HG03469 (cell line): ENCODE measurements around the gene AGAP1.

ENCODE experiments used
- ATAC-seq: cut with Tn5 transposase; IDR thresholded peaks from one replicate; pipeline ENCODE4 v1.9.1; 2021; ENCODE audit warnings: mild to moderate bottlenecking, moderate library complexity, moderate number of reproducible peaks; ENCODE audit not compliant: unreplicated experiment

Gene AGAP1

DNA sequence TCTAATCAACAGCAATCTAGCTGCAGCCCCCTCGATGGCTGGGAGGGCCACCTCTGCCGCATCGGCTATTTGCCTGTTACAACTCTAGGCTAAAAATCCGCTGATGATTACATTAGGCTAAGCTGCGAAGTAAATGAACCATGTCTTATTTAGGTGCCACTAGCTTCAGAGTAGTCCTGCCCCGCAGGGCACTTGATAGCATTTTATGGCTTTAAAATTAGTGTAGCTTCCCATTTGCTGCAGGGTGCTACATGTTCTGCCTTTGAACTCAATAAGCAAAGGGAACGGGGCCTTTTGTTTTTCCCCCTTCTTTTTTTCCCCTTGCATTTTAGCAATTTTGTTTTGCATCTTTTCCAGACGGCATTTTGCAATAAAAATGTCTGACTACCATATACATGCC, 404.1 kb downstream of the AGAP1 start:
- no peak for ATAC-seq

DNA sequence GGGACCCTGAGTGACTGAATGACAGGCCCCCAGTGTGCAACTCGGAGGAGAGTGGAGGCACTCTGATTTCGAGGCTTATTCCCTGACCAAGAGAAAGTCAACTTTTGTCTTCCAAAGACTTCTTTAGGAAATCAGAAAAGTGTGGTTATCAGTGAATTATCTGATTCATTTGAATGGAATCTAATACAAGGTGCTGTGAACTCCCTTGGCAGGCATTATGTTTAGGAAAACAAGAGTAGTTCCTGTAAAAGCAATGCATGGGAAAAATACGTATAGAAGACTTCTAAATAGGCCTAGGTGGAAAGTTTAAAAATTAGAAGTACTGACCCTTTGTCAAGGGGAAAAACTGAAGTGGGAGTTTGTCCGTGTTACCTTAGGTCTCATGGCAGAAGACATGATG, 404.9 kb downstream of the AGAP1 start:
- ATAC-seq = no peak

DNA sequence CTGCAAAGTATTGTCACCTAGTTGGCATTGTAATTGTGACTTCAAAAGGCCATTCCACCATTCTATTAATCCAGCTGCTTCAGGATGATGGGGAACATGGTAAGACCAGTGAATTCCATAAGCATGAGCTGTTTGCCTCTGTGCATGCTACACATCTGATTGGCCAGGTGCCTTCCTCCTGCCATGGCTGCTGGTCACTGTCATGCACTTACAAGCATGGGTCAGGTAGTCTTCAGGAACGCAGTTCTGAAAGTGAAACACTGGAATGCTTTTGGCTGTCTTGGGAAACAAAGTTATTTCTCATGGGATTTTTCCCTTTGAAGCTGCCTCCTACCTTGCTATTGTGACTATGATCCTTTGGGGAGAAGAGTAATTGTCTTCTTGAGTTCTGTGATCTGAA, 406.8 kb downstream of the AGAP1 start:
- ATAC-seq = no peak

DNA sequence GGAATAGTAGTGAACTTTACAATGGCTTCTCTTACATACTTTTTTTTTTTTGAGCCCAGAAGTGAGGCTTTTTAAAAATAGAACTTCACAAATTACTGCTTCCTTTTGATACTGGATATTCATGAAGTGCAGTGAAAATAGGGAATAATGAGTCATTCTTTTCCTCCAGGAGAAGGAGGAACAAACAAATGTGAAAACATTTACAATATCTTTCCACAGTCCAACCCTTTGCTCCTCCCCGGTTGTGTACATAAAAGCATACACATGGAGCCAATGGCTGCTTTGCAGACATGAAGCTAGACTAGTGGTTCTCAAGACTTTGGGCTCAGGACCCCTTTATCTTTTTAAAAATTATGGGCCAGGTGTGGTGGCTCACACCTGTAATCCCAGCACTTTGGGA, 407.4 kb downstream of the AGAP1 start:
- no peak for ATAC-seq

DNA sequence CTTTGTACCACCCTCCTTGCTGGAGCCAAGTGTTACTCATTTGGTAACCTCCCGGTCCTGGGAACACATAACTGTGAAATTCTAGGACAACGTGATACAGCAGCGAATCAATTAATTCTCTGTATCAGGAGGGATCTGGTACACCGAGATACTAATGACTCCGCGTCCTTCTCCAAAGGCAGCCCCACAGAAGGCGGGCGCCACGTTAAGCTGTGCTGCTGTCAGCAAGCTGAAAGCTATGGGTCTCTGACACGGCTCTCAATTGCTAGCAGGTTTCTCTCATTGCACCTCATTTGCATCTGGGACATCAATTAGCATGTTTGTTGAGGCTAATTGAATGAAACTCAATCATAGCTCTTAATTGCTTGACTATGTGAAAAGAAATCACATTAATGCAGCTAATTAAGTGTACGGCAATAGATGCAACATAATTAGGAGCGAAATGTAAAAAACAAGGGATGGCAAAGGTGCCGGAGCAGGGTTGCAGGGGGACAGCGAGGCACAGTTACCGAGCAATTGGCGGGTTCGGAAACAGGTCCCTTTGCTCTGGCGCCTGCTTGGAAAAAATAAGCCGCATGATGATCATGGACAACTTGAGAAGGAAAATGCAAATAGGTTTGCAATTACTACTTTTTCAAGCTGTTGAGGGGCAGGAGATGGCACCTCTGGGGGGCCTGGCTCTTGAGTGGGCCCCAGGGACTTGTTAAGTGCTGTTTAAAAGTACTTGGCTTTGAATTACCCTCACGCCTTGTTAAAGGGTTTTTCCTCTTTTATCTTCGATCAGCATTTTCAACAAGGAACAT, 410.1 kb downstream of the AGAP1 start:
- no peak for ATAC-seq

DNA sequence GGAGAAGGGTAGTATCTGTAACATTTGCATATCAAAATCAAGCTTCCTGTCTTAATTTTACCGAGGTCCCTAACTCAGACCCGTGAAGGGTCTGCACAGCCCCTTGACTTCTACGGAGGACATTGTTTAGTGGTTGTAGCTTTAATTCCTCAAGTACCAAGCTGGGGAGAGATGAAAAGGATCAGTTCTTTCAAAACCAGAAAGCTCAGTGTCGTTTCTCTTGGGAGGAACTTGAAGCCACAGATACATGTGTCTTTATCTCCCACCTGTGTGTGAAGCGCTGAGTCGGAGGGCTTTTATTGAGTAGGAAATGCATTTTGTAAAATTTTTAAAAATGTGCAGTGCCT, 410.7 kb downstream of the AGAP1 start:
- no peak for ATAC-seq

DNA sequence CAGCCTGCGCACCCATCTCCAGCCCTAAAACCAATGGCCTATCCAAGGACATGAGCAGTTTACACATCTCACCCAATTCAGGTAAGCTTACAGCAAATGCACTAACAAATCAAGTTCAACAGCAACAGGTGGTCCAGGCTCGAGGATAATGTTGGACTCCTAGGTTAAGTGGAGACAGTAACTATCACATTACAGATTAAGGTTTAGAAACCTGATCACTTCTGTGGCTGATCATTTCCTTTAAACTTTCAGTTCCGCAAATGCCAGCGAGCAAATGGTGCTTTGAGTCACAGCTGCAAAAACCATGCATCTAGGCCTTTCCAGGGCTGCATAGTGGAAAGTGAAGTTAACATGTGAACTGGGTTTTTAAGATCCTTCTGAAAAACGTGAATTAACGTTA, 415.0 kb downstream of the AGAP1 start:
- ATAC-seq = no peak

DNA sequence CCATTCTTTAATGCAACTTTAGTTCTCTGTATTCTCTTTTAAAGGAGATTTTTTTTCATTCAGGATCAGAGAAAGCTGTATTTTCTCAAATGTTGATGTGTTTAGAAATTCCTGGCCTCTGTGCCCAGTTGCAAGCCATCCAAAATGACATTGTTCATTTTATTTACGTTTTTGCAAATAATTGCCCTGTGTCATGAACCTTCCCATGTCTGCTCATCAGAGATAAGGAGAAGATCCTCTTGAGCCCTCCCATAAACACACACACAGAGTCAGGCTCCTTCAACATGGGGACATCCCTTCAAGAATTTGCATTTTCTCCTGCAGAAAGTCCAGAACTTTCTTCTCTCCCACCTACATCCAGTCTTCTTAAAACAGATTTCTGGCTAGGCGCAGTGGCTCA, 415.5 kb downstream of the AGAP1 start:
- ATAC-seq = no peak

DNA sequence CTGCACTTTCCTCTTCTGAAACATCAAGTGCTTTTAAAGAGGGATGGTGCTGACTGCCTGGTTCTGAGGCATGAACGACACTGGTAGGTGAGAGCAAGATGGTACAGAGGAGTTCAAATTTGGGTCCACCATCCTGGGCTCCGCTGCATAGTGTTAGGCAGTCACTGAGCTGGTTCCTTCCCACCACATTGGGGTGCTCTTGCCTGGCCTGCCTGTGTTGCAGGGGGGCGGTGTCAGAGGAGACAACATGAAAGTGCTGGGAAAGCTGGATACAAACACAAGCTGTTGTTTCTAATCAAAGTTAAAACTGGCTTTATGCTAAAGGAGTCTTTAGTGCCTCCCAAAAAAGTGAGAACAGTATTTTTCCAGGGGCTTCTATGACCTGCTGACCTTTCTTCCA, 416.2 kb downstream of the AGAP1 start:
- ATAC-seq = no peak

DNA sequence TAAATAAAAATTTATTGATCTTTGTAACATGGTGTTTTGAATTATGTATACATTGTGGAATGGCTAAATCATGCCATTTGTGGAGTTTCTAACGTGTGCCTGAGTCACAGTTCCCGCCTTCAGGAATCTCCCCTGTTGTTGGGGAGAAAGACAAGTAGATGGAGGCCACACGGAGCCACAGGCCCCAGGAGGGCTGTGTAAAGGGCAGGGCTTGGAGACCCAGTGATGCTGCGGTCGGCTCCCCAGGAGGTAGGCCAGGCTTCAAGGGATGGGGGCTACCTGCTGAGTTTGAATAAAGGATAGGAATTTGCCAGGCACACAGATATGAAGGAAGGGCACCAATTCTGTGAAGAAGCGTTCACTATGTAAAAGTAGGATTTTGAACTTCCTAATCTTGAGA, 417.3 kb downstream of the AGAP1 start:
- no peak for ATAC-seq

DNA sequence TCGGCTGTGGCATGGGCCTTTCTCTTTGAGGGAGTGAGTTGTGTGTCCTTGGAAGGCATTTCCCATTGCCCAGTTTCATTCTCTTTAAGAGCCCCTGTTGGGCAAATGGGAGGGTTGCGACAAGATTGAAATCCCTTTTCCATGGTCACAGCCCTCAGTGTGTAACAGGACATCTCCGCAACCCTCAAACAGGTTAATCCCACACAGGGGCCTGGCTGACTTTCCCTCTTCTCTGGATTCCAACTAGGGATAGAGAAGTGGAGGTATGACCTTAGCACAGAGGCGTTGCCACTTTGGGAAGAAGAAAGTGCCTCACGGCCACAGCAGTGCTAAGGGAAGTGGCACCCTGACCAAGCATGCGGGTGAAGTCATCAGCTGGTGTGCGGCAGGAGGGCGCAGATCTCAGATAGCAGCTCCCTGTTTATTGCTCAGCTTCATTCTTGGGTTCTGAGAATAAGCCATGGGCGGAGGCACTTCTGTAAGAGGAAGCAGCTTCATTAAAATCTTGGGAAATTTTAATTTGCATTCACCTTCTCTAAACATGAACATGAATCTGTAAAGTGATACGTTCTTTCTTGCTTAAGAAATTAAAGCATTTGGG, 417.9 kb downstream of the AGAP1 start:
- ATAC-seq = no peak

DNA sequence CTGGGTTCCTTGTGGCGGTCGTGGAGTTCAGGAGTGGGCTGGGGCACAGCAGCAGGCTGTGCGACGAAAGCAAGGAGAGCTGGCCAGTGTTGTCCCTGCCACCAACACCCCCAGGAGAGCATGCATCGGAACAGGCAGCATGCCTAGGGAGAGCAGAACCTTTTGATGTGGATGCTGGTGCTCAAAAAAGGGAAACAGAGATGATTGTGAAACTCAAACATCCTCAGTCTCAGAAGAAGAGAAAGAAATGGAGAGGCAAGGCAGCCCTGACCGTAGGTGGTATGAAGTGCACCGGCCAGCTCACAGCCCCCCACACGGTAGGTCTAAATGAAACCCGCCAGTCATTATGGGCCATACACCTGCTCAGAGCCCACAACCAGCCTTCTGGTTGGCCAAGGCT, 420.9 kb downstream of the AGAP1 start:
- no peak for ATAC-seq

DNA sequence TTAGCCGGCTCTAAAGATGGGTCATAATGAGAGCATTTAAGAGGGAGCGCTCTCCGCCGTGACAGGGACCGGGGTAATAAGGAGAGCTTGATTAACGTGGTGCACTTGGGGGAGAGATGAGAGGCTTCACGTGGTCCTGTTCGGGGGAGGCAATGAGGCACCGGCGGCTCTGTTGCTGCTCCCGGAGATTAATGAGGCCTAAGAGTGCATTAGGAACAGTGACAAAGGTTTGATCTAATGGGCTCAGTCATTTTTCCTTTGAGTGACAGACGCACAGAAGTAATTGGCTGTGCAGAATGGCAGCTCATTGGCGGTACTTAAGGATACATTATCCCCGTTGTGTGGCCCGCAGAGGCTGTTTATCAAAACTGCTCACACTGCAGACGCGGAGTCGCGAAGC, 423.7 kb downstream of the AGAP1 start:
- ATAC-seq = no peak

DNA sequence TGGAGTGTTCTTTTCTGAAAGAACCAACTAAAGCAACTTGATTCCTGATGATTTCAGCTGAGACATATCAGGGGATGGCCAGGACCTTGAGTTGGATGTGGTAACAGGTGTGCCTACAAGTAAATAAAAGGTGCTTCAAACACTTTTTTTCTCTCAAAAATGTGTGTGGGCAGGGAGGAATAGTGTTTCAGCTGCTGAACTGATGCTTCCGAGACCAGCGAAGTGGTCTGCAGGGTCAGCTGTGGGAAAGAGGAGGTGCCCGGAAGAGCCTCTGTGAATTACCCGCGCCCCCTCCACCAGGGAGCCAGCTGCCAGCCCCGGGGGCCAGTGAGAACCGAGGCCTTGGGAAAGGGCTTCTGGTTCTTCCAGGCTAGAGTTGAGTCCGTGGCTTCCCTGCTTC, 425.0 kb downstream of the AGAP1 start:
- no peak for ATAC-seq

DNA sequence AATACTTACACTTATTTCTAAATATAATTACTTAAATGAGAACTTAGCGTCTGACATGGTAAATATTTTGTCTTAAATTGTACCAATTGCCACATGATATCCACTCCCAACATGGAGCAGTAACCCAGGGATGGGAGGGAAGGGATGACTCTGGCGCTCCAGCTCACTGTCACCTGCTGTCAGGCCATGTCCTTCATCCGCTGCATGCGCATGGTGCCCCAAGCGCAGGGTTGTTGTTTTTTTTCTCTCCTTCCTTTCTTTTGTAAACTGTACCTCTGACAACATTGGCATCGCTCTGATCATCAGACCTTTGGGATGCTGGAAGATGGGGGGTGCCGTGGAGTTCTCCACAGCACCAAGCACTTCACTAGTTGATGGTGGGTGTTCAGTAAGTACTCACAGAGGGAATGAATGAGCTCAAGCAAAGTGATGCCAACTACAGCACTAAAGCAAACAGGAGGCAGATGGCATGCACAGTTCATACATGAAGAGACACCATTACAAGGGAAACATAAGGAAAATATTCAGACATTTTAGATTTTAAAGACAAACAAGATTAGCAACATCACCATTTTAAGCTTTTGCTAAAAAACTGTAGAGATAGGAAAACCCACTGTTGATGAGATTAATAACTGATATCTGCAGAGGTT, 426.5 kb downstream of the AGAP1 start:
- no peak for ATAC-seq

DNA sequence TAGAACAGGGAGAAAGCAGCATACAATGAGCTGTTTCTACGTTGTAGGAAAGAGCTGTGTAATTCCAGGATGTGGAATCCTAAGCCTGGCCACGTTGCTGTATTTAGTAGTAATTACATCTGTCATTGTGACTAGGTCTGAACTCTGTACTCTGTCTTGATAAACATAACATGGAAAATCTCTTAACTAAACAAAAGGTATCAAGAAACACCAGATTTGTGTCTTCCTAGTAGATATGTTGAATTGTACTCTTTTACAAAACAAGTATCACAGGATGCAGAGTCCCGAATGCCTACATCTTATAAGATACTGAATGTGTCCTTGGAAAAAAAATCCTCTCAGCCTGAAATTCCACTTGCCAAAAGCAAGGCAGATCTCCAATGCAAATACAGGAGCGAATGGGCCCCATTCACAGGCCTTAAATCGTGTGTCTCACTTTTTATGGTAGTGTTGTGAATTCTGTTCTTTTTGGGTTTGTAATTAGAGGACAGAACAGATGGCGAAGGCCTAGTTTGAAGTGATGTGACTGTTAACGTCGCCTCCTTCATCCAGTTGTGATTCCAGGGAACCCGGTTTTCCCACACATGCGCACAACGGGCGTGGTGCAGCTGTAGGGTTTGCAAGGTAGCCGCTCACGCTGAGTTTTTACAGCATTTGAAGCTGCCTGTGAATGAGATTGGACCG, 427.8 kb downstream of the AGAP1 start:
- no peak for ATAC-seq

DNA sequence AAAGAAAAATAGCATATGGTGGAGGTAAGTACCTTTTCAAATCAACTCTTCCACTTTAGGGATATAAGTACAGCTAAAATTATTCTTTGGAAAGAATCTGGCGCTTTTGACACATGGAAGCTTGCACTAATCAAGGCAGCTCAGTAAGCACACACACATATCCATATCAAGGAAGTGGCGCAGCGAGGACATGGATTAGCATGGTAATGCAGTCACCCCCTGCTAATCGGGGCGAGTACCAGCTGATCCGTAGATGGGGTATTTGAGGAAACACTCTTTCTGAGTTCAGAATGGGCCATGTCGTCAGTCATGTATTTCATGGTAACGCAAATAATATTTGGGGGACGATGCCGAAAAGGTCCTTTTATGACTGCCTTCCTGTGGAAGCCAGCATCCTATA, 429.0 kb downstream of the AGAP1 start:
- no peak for ATAC-seq

DNA sequence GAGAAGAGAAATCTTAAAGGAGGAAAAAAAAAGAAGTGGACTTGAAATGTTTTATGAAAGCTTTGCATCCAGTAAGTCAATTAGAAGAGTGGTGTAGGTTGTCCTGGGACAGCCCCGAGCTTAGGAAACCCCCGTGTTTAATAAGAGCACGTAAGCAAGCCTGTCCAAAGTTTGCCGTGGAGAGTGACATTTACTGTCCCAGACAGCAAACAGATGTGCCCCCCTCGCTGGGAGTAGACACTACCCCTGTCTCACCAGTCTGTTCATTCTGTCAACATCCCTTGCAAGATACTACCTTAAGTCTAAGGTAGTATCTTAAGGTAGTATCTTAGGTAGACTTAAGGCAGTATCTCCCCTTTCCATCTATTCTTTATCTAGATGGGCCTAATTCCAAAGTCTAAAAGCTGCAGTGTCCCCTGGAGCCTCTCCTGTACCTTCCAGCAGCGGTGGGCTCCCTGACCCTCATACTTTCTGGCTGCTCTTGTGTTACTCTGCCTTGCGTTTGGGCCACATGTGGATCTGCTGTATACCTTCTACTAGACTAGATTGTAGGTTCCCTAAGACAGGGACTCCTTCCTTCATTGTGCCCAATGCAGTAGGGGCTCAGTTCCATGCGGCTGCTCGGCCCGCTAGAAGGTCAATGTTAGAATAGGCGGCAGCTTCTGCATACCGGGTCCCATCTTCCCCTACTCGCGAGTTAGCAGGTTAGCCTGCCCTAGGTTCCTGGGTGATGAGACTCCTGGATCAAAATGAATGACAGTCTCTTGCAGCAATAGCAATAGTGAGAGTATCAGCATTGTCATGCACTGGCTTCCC, 430.2 kb downstream of the AGAP1 start:
- no peak for ATAC-seq

DNA sequence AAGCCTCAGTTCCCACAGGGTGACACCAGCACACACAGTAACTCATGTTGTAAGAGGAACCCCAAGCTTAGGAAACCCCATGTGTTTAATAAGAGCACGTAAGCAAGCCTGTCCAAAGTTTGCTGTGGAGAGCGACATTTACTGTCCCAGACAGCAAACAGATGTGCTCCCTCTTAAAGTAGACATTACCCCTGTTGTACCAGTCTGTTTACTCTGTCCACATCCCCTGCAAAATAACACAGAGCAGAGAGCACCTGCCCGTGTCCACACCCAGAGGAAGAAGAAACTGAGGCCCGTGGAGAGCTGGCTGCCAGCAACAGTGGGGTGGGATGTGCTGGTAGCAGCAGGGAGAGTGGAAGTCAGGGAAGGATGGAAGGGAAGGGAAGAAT, 430.8 kb downstream of the AGAP1 start:
- ATAC-seq = no peak

DNA sequence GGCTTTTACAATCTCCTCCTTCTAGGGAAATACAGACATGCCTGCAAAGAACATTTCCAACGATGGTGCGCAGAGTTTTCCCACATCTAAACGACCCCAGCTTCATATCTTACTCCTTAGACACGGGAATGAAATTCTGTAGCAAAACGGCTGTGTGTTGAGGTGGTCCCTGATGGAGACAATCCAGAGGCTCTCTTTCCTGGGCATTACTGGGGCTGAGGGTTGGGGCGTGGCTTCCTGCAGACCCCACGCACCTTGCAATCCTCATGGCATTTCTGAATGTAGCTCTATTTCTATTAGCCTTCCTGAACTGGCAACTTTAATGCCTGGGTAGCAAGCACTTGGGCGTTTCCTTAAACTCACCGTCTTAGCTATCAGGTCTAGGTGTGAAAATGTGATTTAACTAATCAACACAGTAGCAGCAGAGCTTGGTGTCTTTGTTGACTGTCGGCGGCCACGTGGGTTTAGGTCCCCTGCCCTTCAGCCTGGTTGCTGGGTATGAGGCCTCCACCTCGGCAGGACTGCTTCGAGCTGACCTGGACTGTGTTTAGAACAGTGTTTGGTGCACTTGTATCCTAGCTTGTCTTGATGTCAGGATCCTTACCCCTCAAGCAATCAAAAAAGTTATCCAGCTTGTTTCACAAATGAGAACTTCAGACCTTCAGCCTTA, 431.5 kb downstream of the AGAP1 start:
- ATAC-seq = no peak
